SK-N-SH (cell line): ENCODE results near the gene ANGPTL4. TPM values are rescaled to one million over a fixed set of nuclear protein-coding genes. Genes with fewer than 3 reads are reported as not detected.

Experiments
- CTCF ChIA-PET: fragments of 300-600, 350-600 bp; formaldehyde crosslinking; extraction: SDS; loops from one replicate; lab custom pipeline; 2021; lab: Yijun Ruan, JAX
- POLR2A ChIA-PET: fragments of 350-600 bp; sonication (Branson Sonifier 250); formaldehyde crosslinking; extraction: SDS; loops from one replicate; lab custom pipeline; 2020; ENCODE audit warnings: antibody characterized with exemption, inconsistent platforms; lab: Yijun Ruan, JAX
- DNase-seq: peaks from one replicate; pipeline ENCODE4 v3.0.0; 2012
- H2AFZ ChIP-seq: fragments of 200-600 bp; sonication (generic); 2 replicates; pipeline ENCODE4 v1.8.1; 2016; ENCODE audit warnings: antibody characterized with exemption, mild to moderate bottlenecking, low read depth
- H3F3A ChIP-seq: fragments of 200-600 bp; sonication (generic); replicated peaks from 2 replicates; pipeline ENCODE3; 2016; ENCODE audit warnings: antibody characterized with exemption, mild to moderate bottlenecking; ENCODE audit not compliant: insufficient read depth
- H3K27ac ChIP-seq, 2 experiments: fragments of 200-500 bp in 1 of 2; fragments of 200-600 bp in 1 of 2; sonication (Bioruptor generic) in 1 of 2; sonication (generic), shearing (Covaris generic) in 1 of 2; 2 replicates each; pipeline versions ENCODE4 v1.5.1 to v1.6.1; 2014 to 2016; ENCODE audit warnings: low read depth in 2 of 2, inconsistent platforms in 1 of 2, low read length in 1 of 2, mild to moderate bottlenecking in 1 of 2, mixed read lengths in 1 of 2
- H3K27me3 ChIP-seq: fragments of 200-600 bp; sonication (generic), shearing (Covaris generic); 2 replicates; pipeline ENCODE4 v1.6.1; 2016; ENCODE audit warnings: mixed run types; ENCODE audit not compliant: insufficient read depth
- H3K36me3 ChIP-seq, 2 experiments: fragments of 200-500 bp in 1 of 2; fragments of 200-600 bp in 1 of 2; sonication (Bioruptor generic) in 1 of 2; sonication (generic) in 1 of 2; replicated peaks in 1 of 2; 2 replicates each; pipeline versions ENCODE3 to v1.5.1; 2014 to 2016; ENCODE audit warnings: low read length in 1 of 2, mild to moderate bottlenecking in 1 of 2; ENCODE audit not compliant: insufficient read depth in 2 of 2, control insufficient read depth in 1 of 2
- H3K4me1 ChIP-seq, 2 experiments: fragments of 200-500 bp in 1 of 2; fragments of 200-600 bp in 1 of 2; sonication (Bioruptor generic) in 1 of 2; sonication (generic), shearing (Covaris generic) in 1 of 2; 2 replicates each; pipeline versions ENCODE4 v1.5.1 to v1.6.1; 2014 to 2016; ENCODE audit warnings: low read depth in 1 of 2, low read length in 1 of 2, mixed run types in 1 of 2; ENCODE audit not compliant: insufficient read depth in 2 of 2, control insufficient read depth in 1 of 2
- H3K4me2 ChIP-seq: fragments of 200-600 bp; sonication (generic), shearing (Covaris generic); 2 replicates; pipeline ENCODE4 v1.6.1; 2017; ENCODE audit warnings: mixed run types
- H3K4me3 ChIP-seq, 2 experiments: fragments of 200-500 bp in 1 of 2; fragments of 200-600 bp in 1 of 2; sonication (Bioruptor generic) in 1 of 2; sonication (generic), shearing (Covaris generic) in 1 of 2; 2 replicates each; pipeline versions ENCODE4 v1.5.1 to v1.8.1; 2014 to 2016; ENCODE audit warnings: low read depth in 2 of 2, inconsistent platforms in 1 of 2, low read length in 1 of 2, mild to moderate bottlenecking in 1 of 2, mixed read lengths in 1 of 2, moderate library complexity in 1 of 2
- H3K79me2 ChIP-seq: fragments of 200-600 bp; sonication (generic); 2 replicates; pipeline ENCODE4 v1.8.1; 2017; ENCODE audit warnings: mild to moderate bottlenecking; ENCODE audit not compliant: insufficient read depth
- H3K9ac ChIP-seq: fragments of 200-600 bp; sonication (generic); 2 replicates; pipeline ENCODE4 v1.6.1; 2017; ENCODE audit warnings: mixed run types
- H3K9me2 ChIP-seq: fragments of 200-600 bp; sonication (generic); 2 replicates; pipeline ENCODE4 v1.6.1; 2017; ENCODE audit warnings: mixed run types
- H3K9me3 ChIP-seq: fragments of 200-600 bp; sonication (generic); 2 replicates; pipeline ENCODE4 v1.6.1; 2017; ENCODE audit warnings: mixed run types, mild to moderate bottlenecking, moderate library complexity
- H4K20me1 ChIP-seq: fragments of 200-600 bp; sonication (generic); 2 replicates; pipeline ENCODE4 v1.6.1; 2017; ENCODE audit warnings: mild to moderate bottlenecking, mixed run types; ENCODE audit not compliant: insufficient read depth
- EP300 ChIP-seq, 2 experiments: IDR thresholded peaks; 2 replicates each; pipeline versions ENCODE4 v1.4.0 to v1.6.1; 2012; ENCODE audit warnings: borderline replicate concordance in 1 of 2, low read depth in 1 of 2, low read length in 1 of 2
- FOSL2 ChIP-seq: IDR thresholded peaks from 2 replicates; pipeline ENCODE4 v1.4.0; 2012; ENCODE audit warnings: low read depth, mild to moderate bottlenecking, moderate library complexity, borderline replicate concordance
- FOXJ3 ChIP-seq: sonication (generic); formaldehyde crosslinking; IDR thresholded peaks from 2 replicates; pipeline ENCODE4 v1.5.1; 2020; ENCODE audit warnings: mild to moderate bottlenecking, missing genetic modification reagents
- FOXM1 ChIP-seq: IDR thresholded peaks from 2 replicates; pipeline ENCODE4 v1.4.0; 2012; ENCODE audit warnings: low read depth, mild to moderate bottlenecking
- MEF2A ChIP-seq: IDR thresholded peaks from 2 replicates; pipeline ENCODE4 v1.4.0; 2012; ENCODE audit warnings: low read depth, borderline replicate concordance
- MXI1 ChIP-seq: IDR thresholded peaks from 2 replicates; pipeline ENCODE4 v1.6.1; 2012; ENCODE audit warnings: mild to moderate bottlenecking, low read depth, low read length, improper control_type of control experiment
- NRF1 ChIP-seq: IDR thresholded peaks from 2 replicates; pipeline ENCODE4 v1.6.1; 2012; ENCODE audit warnings: low read depth, mild to moderate bottlenecking, low read length
- RAD21 ChIP-seq: IDR thresholded peaks from 2 replicates; pipeline ENCODE4 v1.6.1; 2012; ENCODE audit warnings: mild to moderate bottlenecking, low read length
- RXRA ChIP-seq: IDR thresholded peaks from 2 replicates; pipeline ENCODE4 v1.4.0; 2012; ENCODE audit warnings: low read depth, mild to moderate bottlenecking, borderline replicate concordance
- SIN3A ChIP-seq: IDR thresholded peaks from 2 replicates; pipeline ENCODE4 v1.6.1; 2012; ENCODE audit warnings: low read depth, mild to moderate bottlenecking, low read length, moderate library complexity, borderline replicate concordance
- SMC3 ChIP-seq: IDR thresholded peaks from 2 replicates; pipeline ENCODE4 v1.6.1; 2012; ENCODE audit warnings: low read depth, low read length, improper control_type of control experiment
- TAF1 ChIP-seq: IDR thresholded peaks from 2 replicates; pipeline ENCODE4 v1.6.1; 2012; ENCODE audit warnings: low read depth, mild to moderate bottlenecking, low read length, moderate library complexity, borderline replicate concordance
- WGBS: methylation state at CpG from one replicate; pipeline ENCODE4 v1.1.6; 2017; ENCODE audit warnings: low lambda C conversion rate; 5-methylcytosine and 5-hydroxymethylcytosine counted together
- polyA plus RNA-seq, 3 experiments: library from polyadenylated mRNA; depleted of rRNA; stranded (reverse); fragments of >200 nt; gene quantifications; 2 replicates each; pipeline ENCODE4 v1.2.3, GENCODE V29; 2012
- TF ChIP-seq, protein P1 (sequence below): fragments of 150-350 bp; IDR thresholded peaks from 2 replicates; pipeline ENCODE4 v1.6.1; 2017; ENCODE audit warnings: antibody characterized with exemption, low read length, low read depth, borderline replicate concordance
- TF ChIP-seq, protein P2 (sequence below): IDR thresholded peaks from 2 replicates; pipeline ENCODE4 v1.4.0; 2012; ENCODE audit warnings: low read depth, borderline replicate concordance
- TF ChIP-seq, protein P3 (sequence below): IDR thresholded peaks from 2 replicates; pipeline ENCODE4 v1.4.0; 2012; ENCODE audit warnings: low read depth, borderline replicate concordance

ANGPTL4 gene
- polyA plus RNA-seq, 1 of the 3 experiments (the other 2 are of a cell fraction): 62.5 TPM

DNA sequence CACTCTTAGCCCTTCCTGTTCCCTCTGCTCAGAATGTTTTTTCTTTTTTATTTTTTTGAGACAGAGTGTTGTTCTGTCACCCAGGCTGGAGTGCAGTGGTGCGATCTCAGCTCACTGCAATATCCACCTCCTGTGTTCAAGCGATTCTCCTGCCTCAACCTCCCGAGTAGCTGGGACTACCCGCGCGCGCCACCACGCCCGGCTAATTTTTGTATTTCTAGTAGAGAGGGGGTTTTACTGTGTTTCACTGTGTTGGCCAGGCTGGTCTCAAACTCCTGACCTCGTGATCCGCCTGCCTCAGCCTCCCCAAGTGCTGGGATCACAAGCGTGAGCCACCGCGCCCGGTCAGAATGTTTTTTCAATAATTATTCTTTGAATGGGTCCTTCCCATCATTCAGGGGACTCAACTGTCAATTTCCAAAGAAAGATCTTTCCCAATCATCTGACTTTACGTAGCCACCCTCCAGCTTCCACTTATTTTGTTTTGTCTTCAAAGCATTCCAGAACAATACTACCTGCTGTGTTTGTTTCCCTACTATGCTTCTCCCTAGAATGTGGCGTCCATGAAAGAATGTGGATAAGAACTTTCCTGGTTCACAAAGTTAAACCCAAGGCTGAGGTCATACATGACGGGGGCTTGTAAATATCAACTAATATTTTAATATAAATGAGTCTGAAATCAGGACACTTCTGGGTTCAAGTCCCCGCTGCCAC is 44.0 kb upstream of the ANGPTL4 start:
- CTCF ChIA-PET: interaction anchor here (1.7 to 2.9 kb wide), 2 partner anchors 15 to 34 kb away, joined by 4 to 14 read pairs; no protein-coding TSS in a partner anchor
- H3K4me1 ChIP-seq: peaks cover 14 to 16% of the 10 kb centered on the region in 2 experiments; a peak in 2 of 4 replicates

DNA sequence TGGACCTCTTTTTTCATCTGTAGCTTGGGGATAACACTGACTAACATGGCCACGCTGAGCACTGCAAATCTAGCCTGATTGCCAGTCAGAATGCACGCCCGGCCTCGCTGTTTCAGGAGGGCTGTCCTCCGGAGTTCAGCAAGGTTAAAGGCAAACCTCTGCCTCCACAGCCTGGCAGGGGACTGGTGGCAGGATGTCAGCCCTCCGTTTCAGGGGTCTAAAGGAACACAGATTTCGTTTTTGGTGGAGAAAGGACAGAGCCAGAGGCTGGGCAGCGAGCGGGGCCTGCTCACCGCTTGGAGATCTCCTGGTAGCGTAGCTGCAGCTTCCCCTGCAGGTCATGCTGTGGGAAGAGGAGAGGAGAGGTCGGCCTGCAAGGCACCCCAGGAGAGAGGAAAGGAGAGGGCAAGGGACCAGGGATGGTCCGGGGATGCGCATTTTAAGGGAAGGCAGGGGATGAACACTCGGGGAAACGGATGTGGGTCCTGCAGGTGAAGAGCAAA is 43.3 kb upstream of the ANGPTL4 start:
- H3F3A ChIP-seq: peaks cover 10% of the 10 kb centered on the region
- peak overlapping the region; percentile 99 for H3K4me2 ChIP-seq
- ChIA-PET POLR2A (interaction anchor here (1.0 to 1.5 kb wide), 3 partner anchors 12 to 185 kb away, joined by 3 to 6 read pairs (median 4); no protein-coding TSS in a partner anchor), CTCF (interaction anchor here (1.2 to 2.9 kb wide), 4 partner anchors 15 to 185 kb away, joined by 3 to 14 read pairs (median 4); no protein-coding TSS in a partner anchor)
- no peaks in the 10 kb centered on the region for H3K9me2 ChIP-seq
- H3K4me3 ChIP-seq: peak overlapping the region; percentile 87 to 99
- peak overlapping the region; percentile 65 to 79 for H3K27ac ChIP-seq
- no peak for DNase-seq
- H3K36me3 ChIP-seq: peaks cover 7 to 18% of the 10 kb centered on the region in 2 experiments
- H2AFZ ChIP-seq: peak overlapping the region; percentile 78; the same call in 1 of the 2 replicates
- peaks cover 14 to 16% of the 10 kb centered on the region in 2 experiments; a peak in 2 of 4 replicates for H3K4me1 ChIP-seq
- peaks cover 18% of the 10 kb centered on the region for H4K20me1 ChIP-seq
- H3K9ac ChIP-seq: peak overlapping the region; percentile 99
- 3% methylated on average over 16 of the region's 16 CpGs for WGBS
- no peaks in the 10 kb centered on the region for H3K27me3 ChIP-seq
- no peaks in the 10 kb centered on the region for H3K9me3 ChIP-seq
- H3K79me2 ChIP-seq: peaks cover 62% of the 10 kb centered on the region
- TF ChIP-seq MXI1: no peak
- TF ChIP-seq EP300 (IDR thresholded peaks at IDR 0.05; ENCODE audit: borderline replicate concordance in 1 of 2, low read depth in 1 of 2, low read length in 1 of 2): no peak
- TF ChIP-seq, protein P1, sequence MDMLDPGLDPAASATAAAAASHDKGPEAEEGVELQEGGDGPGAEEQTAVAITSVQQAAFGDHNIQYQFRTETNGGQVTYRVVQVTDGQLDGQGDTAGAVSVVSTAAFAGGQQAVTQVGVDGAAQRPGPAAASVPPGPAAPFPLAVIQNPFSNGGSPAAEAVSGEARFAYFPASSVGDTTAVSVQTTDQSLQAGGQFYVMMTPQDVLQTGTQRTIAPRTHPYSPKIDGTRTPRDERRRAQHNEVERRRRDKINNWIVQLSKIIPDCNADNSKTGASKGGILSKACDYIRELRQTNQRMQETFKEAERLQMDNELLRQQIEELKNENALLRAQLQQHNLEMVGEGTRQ: no peak
- TF ChIP-seq SMC3: no peak
- no peak for TF ChIP-seq FOSL2
- no peak for TF ChIP-seq RAD21
- TF ChIP-seq, protein P2, sequence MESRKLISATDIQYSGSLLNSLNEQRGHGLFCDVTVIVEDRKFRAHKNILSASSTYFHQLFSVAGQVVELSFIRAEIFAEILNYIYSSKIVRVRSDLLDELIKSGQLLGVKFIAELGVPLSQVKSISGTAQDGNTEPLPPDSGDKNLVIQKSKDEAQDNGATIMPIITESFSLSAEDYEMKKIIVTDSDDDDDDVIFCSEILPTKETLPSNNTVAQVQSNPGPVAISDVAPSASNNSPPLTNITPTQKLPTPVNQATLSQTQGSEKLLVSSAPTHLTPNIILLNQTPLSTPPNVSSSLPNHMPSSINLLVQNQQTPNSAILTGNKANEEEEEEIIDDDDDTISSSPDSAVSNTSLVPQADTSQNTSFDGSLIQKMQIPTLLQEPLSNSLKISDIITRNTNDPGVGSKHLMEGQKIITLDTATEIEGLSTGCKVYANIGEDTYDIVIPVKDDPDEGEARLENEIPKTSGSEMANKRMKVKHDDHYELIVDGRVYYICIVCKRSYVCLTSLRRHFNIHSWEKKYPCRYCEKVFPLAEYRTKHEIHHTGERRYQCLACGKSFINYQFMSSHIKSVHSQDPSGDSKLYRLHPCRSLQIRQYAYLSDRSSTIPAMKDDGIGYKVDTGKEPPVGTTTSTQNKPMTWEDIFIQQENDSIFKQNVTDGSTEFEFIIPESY: no peak
- no peak for TF ChIP-seq TAF1
- TF ChIP-seq NRF1: no peak
- TF ChIP-seq RXRA: no peak
- TF ChIP-seq SIN3A: no peak

More for the DNA sequence above, 44.0 kb upstream of the ANGPTL4 start:
- Histone ChIP-seq H3K79me2 (peaks cover 62% of the 10 kb centered on the region), H3K4me3 (peak overlapping the region; percentile 87 to 99), H3K4me2 (peak overlapping the region; percentile 99), H3K9me2 (no peaks in the 10 kb centered on the region), H3K36me3 (peaks cover 12 to 24% of the 10 kb centered on the region in 2 experiments), H4K20me1 (peaks cover 18% of the 10 kb centered on the region), H3F3A (peaks cover 10% of the 10 kb centered on the region), H3K9me3 (no peaks in the 10 kb centered on the region), H3K9ac (peak overlapping the region; percentile 99), H3K27ac (peak overlapping the region in 1 of 2 experiments; percentile 79; a peak in 1 of 4 replicates), H3K27me3 (no peaks in the 10 kb centered on the region)
- 84% methylated on average over 19 of the region's 19 CpGs for WGBS
- no peak for DNase-seq
- no peak for TF ChIP-seq RAD21
- no peak for TF ChIP-seq MXI1
- TF ChIP-seq NRF1: no peak
- TF ChIP-seq RXRA: no peak
- TF ChIP-seq SMC3: no peak
- no peak for TF ChIP-seq FOSL2
- TF ChIP-seq FOXJ3 (CRISPR knock-in tag): no peak
- TF ChIP-seq, protein P3, sequence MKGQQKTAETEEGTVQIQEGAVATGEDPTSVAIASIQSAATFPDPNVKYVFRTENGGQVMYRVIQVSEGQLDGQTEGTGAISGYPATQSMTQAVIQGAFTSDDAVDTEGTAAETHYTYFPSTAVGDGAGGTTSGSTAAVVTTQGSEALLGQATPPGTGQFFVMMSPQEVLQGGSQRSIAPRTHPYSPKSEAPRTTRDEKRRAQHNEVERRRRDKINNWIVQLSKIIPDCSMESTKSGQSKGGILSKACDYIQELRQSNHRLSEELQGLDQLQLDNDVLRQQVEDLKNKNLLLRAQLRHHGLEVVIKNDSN: no peak
- TF ChIP-seq MEF2A: no peak
- TF ChIP-seq, protein P2: no peak
- no peak for TF ChIP-seq FOXM1
- TF ChIP-seq, all 33 proteins: peak for 0
- POLR2A ChIA-PET: no interaction called here
- H2AFZ ChIP-seq: 0 out of 2 replicates have a peak overlapping the region, but pooled peaks have one; percentile 78
